ENCODE data around the gene OFD1. TPM values are rescaled to one million over a fixed set of nuclear protein-coding genes. Genes with fewer than 3 reads are reported as not detected.

OFD1 gene
- total and polyA plus RNA-seq, 5 donors = 9.8 to 13.2 (median 12.3) TPM

Other genes with a start within 250 kb of the OFD1 start
- not detected for gene EGFL6, start 165.1 kb upstream of the OFD1 start, total RNA-seq
- not detected for gene EGFL6, start 165.1 kb upstream of the OFD1 start, polyA plus RNA-seq
- gene TCEANC, start 81.6 kb upstream of the OFD1 start, total RNA-seq = 1 to 10 TPM; 4.0 to 6.7 (median 4.5) TPM
- gene TCEANC, start 81.6 kb upstream of the OFD1 start, polyA plus RNA-seq = 1.5 TPM
- 10 to 100 TPM; 18.5 to 20.6 (median 19.5) TPM for gene RAB9A, start 45.6 kb upstream of the OFD1 start, total RNA-seq
- 19.4 TPM for gene RAB9A, start 45.6 kb upstream of the OFD1 start, polyA plus RNA-seq
- 1 to 10 TPM; 6.4 to 8.7 (median 7.8) TPM for gene TRAPPC2, start 128 bp upstream of the OFD1 start, total RNA-seq
- 4.3 TPM for gene TRAPPC2, start 128 bp upstream of the OFD1 start, polyA plus RNA-seq
- gene GPM6B, start 82.3 kb downstream of the OFD1 start, total RNA-seq = 10 to 100 TPM; 12.0 to 16.4 (median 14.0) TPM
- 11.0 TPM for gene GPM6B, start 82.3 kb downstream of the OFD1 start, polyA plus RNA-seq